ENCODE data around the gene SRC.

Gene SRC

GRCh38 chr20:37350649-37351574 is 5.0 kb downstream of the SRC start:
- DNase-seq (ENCODE audit: low read depth), result no peak

- no peak for DNase-seq (ENCODE audit: low read depth)
Measured at GRCh38 chr20:37351689-37352607, 6.0 kb downstream of the SRC start.

- no peak for DNase-seq (ENCODE audit: low read depth)
Measured at GRCh38 chr20:37352608-37352980, 6.7 kb downstream of the SRC start.

- DNase-seq (ENCODE audit: low read depth), result no peak
Measured at GRCh38 chr20:37353285-37353849, 7.4 kb downstream of the SRC start.

- DNase-seq (ENCODE audit: low read depth), result no peak
Measured at GRCh38 chr20:37354210-37355195, 8.6 kb downstream of the SRC start.

- no peak for DNase-seq (ENCODE audit: low read depth)
Measured at GRCh38 chr20:37355252-37356180, 9.6 kb downstream of the SRC start.

- DNase-seq (ENCODE audit: low read depth), result no peak
Measured at GRCh38 chr20:37356387-37356786, 10.4 kb downstream of the SRC start.

GRCh38 chr20:37356961-37357371 is 11.0 kb downstream of the SRC start:
- DNase-seq (ENCODE audit: low read depth), result no peak

- DNase-seq (ENCODE audit: low read depth), result no peak
Measured at GRCh38 chr20:37357481-37358365, 11.8 kb downstream of the SRC start.

- no peak for DNase-seq (ENCODE audit: low read depth)
Measured at GRCh38 chr20:37358366-37359150, 12.6 kb downstream of the SRC start.

GRCh38 chr20:37359331-37359730 is 13.4 kb downstream of the SRC start:
- no peak for DNase-seq (ENCODE audit: low read depth)

- DNase-seq (ENCODE audit: low read depth), result no peak
Measured at GRCh38 chr20:37359836-37360235, 13.9 kb downstream of the SRC start.

GRCh38 chr20:37360391-37361115 is 14.6 kb downstream of the SRC start:
- no peak for DNase-seq (ENCODE audit: low read depth)

- DNase-seq (ENCODE audit: low read depth), result no peak
Measured at GRCh38 chr20:37361336-37361735, 15.4 kb downstream of the SRC start.

GRCh38 chr20:37362231-37362792 is 16.4 kb downstream of the SRC start:
- DNase-seq (ENCODE audit: low read depth), result no peak

- no peak for DNase-seq (ENCODE audit: low read depth)
Measured at GRCh38 chr20:37362821-37363220, 16.9 kb downstream of the SRC start.
